Stimulated activated CD8-positive, alpha-beta memory T cell treated with anti-CD3 and anti-CD28 coated beads, Interleukin-7, amount 100 ng/mL, for 48 hours (primary cell): ENCODE results near the gene LRIT3.
"Not testable (repeated sequence)": the region's sequence is repeated elsewhere in the genome, so short reads cannot be mapped to it uniquely, and the experiment has no call there.

Source experiments
- DNase-seq, 2 donors: peaks; one replicate each; pipeline ENCODE4 v3.0.0-alpha.2; 2020; ENCODE audit warnings: low read depth in 1 of 2; ENCODE audit errors: extremely low read depth in 1 of 2

The LRIT3 gene

GRCh38 chr4:109846395-109847098, 1.4 kb upstream of the LRIT3 start:
- no peak for DNase-seq

- no peak for DNase-seq
These were observed 594 bp downstream of the LRIT3 start for GRCh38 chr4:109848501-109848900.

- DNase-seq, result no peak
These were observed 2.7 kb downstream of the LRIT3 start for GRCh38 chr4:109850601-109851000.

- not testable (repeated sequence) for DNase-seq
These were observed 11.8 kb downstream of the LRIT3 start for GRCh38 chr4:109859426-109860300.

GRCh38 chr4:109861271-109861670, 13.4 kb downstream of the LRIT3 start:
- no peak for DNase-seq

GRCh38 chr4:109861916-109862511, 14.1 kb downstream of the LRIT3 start:
- no peak for DNase-seq

- DNase-seq, result no peak
These were observed 16.2 kb downstream of the LRIT3 start for GRCh38 chr4:109864134-109864533.

- no peak for DNase-seq
These were observed 22.2 kb downstream of the LRIT3 start for GRCh38 chr4:109870061-109870460.

- no peak for DNase-seq
These were observed 24.2 kb downstream of the LRIT3 start for GRCh38 chr4:109872065-109872464.

GRCh38 chr4:109872950-109873656, 25.2 kb downstream of the LRIT3 start:
- DNase-seq, result no peak

- no peak for DNase-seq
These were observed 26.0 kb downstream of the LRIT3 start for GRCh38 chr4:109873791-109874514.

GRCh38 chr4:109875106-109875505, 27.2 kb downstream of the LRIT3 start:
- DNase-seq, result no peak

GRCh38 chr4:109875553-109875952, 27.6 kb downstream of the LRIT3 start:
- not testable (repeated sequence) for DNase-seq

GRCh38 chr4:109876634-109877265, 28.8 kb downstream of the LRIT3 start:
- DNase-seq, result no peak

- DNase-seq, result no peak
These were observed 29.5 kb downstream of the LRIT3 start for GRCh38 chr4:109877400-109877799.

- no peak for DNase-seq
These were observed 30.4 kb downstream of the LRIT3 start for GRCh38 chr4:109878355-109878754.

- DNase-seq, result no peak
These were observed 31.2 kb downstream of the LRIT3 start for GRCh38 chr4:109879081-109879480.

GRCh38 chr4:109879636-109880314, 31.9 kb downstream of the LRIT3 start:
- DNase-seq, result no peak

- DNase-seq, result no peak
These were observed 38.4 kb downstream of the LRIT3 start for GRCh38 chr4:109886303-109886702.
